GM06990 (cell line): ENCODE results near the gene GRIK2.

Experiments used
- DNase-seq: peaks from one replicate; pipeline ENCODE4 v3.0.0-alpha.2; 2011; ENCODE audit not compliant: insufficient read length; ENCODE audit errors: extremely low read depth
- H3K27me3 ChIP-seq: replicated peaks from 2 replicates; pipeline ENCODE4 v1.6.0; 2011; ENCODE audit warnings: low read length; ENCODE audit not compliant: control insufficient read depth, insufficient read depth
- H3K36me3 ChIP-seq: 2 replicates; pipeline ENCODE4 v1.5.1; 2011; ENCODE audit warnings: low read length; ENCODE audit not compliant: control insufficient read depth, insufficient read depth
- H3K4me3 ChIP-seq: replicated peaks from 2 replicates; pipeline ENCODE4 v1.5.1; 2011; ENCODE audit warnings: low read depth, mild to moderate bottlenecking, control low read depth, low read length
- TF ChIP-seq, protein P1 (sequence below): IDR thresholded peaks from 2 replicates; pipeline ENCODE4 v1.5.1; 2011; ENCODE audit warnings: low read length, control low read depth, mild to moderate bottlenecking, inconsistent platforms; ENCODE audit not compliant: insufficient read depth, poor library complexity, severe bottlenecking

The GRIK2 gene

DNA sequence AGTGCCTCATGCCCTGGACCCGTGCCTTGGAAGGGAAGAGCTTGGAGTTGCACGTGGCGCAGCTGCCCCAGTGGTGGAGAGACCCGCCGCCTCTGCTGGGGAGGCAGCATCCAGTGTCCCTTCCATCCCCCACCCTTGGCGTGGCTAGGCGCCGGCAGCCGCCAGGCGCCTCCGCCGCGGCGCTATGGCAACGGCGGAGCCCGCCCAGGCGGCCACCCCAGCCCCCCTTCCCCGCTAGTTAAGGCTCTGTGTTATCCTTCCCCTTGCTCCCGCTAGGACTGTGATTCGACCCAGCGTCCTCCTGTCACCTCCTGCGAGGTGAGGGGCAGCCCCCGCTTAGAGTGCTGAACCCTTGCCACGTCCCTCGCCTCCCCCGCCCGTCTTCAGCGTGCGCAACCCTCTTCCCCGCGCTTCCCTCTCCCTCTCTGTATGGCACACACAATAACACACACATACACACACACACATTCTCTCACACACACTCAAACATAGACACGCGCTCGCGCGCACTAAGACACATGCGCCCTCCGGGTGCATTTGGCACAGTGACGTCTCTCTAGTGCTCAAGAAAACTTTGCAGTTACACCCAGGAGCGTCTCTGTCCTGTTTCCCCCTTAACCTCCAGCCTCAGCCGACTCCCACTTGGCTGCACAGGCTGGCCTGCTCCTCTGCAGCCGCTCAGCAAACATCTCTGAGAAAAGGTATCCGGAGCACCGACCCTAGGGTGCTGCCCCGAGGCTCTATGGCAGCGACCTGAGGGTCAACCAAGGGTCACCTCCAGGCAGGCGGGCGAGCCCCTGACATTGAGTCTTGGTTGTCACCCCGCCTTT lies 8.5 kb downstream of the GRIK2 start:
- Histone ChIP-seq H3K27me3 (no peaks in the 10 kb centered on the region; the same call in 1 of the 2 replicates), H3K4me3 (no peak overlapping the region), H3K36me3 (no peaks in the 10 kb centered on the region)
- TF ChIP-seq, protein P1, sequence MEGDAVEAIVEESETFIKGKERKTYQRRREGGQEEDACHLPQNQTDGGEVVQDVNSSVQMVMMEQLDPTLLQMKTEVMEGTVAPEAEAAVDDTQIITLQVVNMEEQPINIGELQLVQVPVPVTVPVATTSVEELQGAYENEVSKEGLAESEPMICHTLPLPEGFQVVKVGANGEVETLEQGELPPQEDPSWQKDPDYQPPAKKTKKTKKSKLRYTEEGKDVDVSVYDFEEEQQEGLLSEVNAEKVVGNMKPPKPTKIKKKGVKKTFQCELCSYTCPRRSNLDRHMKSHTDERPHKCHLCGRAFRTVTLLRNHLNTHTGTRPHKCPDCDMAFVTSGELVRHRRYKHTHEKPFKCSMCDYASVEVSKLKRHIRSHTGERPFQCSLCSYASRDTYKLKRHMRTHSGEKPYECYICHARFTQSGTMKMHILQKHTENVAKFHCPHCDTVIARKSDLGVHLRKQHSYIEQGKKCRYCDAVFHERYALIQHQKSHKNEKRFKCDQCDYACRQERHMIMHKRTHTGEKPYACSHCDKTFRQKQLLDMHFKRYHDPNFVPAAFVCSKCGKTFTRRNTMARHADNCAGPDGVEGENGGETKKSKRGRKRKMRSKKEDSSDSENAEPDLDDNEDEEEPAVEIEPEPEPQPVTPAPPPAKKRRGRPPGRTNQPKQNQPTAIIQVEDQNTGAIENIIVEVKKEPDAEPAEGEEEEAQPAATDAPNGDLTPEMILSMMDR, result no peak
- no peak for DNase-seq

- TF ChIP-seq, protein P1, result no peak
- Histone ChIP-seq H3K4me3 (no peak overlapping the region), H3K36me3 (no peaks in the 10 kb centered on the region), H3K27me3 (no peaks in the 10 kb centered on the region; the same call in 1 of the 2 replicates)
- no peak for DNase-seq
These were observed 9.1 kb downstream of the GRIK2 start for GRCh38 chr6:101402622-101403031.

GRCh38 chr6:101403216-101403945 lies 9.9 kb downstream of the GRIK2 start:
- TF ChIP-seq, protein P1, result no peak

DNA sequence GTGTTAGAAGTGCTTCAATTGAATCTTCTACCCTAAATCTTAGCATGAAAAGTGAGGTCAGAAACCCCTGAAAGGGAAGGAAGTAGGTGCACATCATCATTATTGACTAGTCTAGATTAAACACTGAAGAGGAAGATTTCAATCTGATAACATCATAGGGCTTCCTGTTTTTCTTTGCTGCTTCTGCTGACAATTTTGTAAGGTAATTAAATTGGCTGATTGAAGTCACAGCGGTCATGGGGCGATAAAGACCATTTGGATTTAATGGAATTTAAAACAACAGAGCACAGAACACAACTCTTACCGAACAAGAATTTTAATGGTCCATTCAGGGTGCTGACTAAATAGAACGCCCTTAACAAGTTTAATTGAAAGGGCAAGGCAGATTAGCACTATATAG lies 11.3 kb downstream of the GRIK2 start:
- Histone ChIP-seq H3K36me3 (no peaks in the 10 kb centered on the region), H3K4me3 (no peak overlapping the region), H3K27me3 (no peaks in the 10 kb centered on the region; the same call in 1 of the 2 replicates)
- TF ChIP-seq, protein P1, result no peak
- no peak for DNase-seq

More at GRCh38 chr6:101403216-101403945, 9.9 kb downstream of the GRIK2 start:
- Histone ChIP-seq H3K4me3 (no peak overlapping the region), H3K36me3 (no peaks in the 10 kb centered on the region), H3K27me3 (no peaks in the 10 kb centered on the region; the same call in 1 of the 2 replicates)
- no peak for DNase-seq

DNA sequence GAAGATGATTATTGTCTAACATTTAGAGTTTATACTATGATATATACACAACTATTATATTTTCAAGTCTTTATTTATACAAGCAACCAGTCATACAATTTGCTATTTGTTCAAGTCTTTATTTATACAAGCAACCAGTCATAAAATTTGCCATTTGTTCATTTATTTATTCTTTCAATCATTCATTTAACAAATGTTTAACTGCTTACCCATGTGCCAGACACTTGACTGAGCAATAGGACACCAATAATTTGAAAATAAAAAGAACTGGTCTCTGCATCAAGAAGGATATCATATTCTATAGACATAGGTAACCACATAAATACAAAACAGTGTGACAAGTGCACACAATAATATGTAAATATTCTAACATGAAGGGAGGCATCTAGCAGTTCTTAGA lies 20.3 kb downstream of the GRIK2 start:
- Histone ChIP-seq H3K27me3 (no peaks in the 10 kb centered on the region), H3K36me3 (no peaks in the 10 kb centered on the region), H3K4me3 (no peak overlapping the region)
- TF ChIP-seq, protein P1, result no peak
- no peak for DNase-seq
